GM19351 (cell line): ENCODE data around the gene HIVEP3.

Experiments
- ATAC-seq: cut with Tn5 transposase; IDR thresholded peaks from one replicate; pipeline ENCODE4 v1.9.1; 2021; ENCODE audit warnings: mild to moderate bottlenecking, moderate library complexity; ENCODE audit not compliant: unreplicated experiment

HIVEP3 gene

DNA sequence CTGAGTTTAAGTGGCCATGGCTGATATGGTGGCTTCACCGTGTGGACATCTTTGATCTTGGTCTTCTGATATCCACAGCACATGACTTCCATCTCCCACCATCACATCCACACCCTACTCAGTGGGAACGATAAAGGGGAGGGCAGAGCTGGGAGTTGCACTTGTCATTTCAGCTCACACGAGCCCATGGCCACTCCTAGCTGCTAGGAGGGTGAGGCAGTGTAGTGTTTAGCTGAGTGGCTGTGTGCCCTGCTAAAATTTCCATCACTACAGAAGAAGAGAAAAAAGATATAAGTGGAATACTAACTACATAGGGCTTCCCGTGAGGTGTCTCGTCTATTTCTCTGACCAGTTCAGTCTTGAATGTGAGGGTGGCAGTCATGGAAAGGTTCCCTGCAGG lies 310.9 kb downstream of the HIVEP3 start:
- no peak for ATAC-seq

DNA sequence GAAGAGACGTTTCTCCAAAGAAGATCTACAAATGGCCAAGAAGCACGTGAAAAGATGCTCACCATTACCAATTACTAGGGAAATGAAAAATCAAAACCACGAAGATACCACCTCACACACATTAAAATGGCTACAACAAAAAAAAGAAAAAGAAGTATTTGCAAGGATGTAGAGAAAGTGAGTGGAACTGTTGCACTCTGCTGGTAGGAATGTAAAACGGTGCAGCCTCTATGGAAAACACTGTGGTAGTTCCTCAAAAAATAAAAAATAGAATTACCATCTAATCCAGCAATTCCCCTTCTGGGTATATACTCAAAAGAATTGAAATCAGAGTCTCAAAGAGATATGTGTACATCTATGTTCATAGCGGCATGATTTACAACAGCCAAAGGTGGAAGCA lies 318.8 kb downstream of the HIVEP3 start:
- ATAC-seq: no peak

DNA sequence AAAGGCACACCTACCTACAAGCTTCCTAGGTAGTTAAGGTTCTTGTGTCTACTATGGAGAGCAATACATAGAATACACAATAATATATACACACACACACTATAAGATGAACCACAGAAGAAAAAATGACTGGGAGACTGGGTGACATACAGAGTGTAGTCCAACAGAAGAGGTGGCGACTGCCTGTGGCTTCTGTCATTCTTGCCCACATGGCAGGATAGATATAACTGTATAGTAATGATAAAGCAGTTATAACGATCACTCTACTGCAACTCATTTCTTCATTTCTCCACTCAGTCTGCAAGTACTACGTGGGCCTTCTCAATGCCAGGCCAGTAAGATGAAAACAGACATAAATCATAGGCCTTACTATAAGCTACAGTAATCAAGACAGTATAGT lies 320.4 kb downstream of the HIVEP3 start:
- ATAC-seq: no peak

DNA sequence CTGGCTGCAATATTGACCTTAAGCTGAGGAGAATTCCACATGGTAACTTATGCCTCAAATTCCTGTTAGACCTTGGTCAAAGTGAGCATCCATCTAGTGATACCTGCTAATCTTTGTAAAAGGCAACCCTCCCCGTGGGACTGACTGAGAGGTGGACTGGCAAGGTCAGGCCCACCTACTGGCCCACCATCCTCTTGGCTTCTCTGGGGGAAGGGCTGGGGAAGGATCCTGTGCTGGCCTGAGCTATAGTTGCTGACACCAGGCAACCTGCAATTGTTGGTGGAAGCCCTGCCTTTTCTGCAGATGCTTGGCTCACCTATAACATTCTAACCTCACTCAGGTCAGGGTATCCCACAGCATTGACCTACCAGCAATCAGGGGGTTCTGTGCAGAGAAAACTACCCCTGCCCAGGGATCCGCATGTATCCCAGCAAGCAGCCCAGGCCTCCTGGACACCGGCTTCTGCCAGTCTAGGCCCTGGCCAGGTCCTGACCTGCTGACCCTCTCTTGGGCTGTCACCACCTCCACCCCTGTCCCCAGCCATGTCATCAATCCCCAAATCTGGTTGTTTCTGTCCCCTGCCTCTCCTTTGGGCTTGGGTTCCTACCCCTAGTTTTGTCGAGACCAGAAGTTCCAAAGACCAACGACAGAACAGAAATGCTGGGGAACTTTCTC lies 326.1 kb downstream of the HIVEP3 start:
- ATAC-seq: no peak

DNA sequence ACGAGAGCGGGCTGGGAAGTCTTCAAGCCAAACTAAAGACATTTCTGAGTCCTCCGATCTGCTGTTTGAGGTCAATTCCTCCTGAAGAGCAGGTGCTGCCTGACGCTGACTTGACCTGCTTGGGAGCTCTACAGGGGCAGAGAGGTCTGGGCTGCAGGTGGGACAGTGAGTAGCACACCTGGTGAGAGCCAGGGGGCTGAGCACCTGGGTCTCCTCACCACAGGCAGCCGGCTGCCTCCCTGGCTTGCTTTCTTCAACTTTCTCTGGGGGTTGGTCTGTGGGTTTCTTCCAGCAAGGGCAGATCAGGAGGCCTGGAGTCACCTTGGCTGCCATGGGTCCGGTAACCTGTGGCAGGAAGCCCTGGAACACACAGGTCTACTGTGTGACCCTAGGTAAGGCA lies 326.8 kb downstream of the HIVEP3 start:
- ATAC-seq: no peak

DNA sequence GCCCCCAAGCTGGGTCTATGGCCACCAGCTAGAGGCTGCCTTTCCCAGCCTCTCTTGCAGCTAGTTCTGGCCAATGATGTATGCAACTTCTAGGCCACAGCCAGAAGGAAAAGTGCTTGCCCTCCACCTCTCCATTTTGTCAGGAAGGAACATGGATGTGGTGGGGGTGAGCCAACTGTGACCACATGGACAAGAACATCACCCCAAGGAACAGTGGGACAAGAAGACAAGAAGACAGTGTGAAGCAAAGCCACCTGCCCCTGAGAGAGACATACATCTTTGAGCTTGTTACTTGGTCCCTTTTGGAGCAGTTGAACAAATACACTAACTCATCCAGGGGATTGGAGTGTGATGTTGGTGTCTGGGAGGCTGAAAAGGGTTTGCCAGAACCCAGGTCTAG lies 328.4 kb downstream of the HIVEP3 start:
- ATAC-seq: no peak

DNA sequence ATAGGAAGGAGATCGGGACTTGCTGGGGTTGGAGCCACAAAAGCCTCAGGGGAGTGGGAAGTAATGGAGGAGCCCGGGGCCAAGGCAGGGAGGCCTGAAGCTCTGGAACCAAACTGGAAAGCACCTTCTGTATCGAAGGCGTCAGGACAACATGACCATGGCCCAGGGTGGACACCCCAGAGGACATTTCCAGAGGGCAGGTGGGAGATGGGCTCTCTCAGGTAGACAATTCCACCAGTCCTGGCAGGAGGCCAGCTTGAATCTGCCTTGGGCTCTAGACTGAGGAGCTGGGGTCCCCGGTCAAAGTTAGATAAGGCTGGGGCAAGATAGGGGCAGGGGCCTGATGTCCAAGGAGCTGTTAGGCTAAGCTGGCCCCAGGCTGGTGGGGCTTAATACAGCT lies 329.3 kb downstream of the HIVEP3 start:
- no peak for ATAC-seq

DNA sequence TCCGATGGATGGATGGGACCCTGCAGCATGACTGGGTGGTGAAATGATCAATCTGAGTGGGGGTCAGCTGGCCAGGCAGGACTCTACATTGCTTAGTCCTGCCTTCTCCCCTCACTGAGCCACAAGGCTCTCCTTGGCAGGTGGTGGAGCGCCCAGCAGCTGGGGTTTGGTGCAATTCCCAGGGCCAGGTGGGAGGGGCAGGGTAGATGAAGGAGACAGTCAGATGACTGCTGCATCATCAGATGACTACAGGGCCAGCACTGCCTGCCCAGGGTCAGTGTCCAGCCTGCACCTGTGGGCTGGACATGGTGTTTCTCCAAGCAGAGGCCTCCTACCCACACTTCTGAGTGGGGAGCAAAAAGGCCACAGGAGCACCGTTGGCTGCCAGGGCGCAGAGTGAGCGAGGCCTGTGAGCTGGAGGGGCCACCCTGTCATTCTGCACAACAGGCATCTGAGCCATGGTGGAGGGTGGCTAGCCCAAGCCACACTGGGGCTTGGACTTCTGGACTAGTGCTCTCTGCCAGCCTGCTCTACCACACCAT lies 330.3 kb downstream of the HIVEP3 start:
- no peak for ATAC-seq

DNA sequence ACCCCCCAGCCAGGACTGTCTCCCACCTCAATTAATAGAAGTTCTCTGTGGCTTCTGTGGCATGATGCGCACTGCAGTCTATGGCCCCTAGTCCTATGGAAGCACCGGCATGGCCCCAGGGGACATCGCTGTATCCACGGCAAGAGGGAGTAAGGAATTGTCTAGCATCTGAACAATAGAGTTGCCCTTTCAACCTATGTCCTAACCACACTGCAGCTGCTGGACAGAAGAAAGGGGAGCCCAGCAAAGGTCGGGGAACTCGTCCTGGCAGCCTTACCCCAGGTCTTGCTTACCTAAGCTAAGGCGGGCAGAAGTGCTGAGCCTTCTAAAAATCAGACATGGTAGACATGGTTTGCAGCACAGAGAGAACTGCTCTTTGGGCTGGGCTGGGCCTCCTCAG lies 330.9 kb downstream of the HIVEP3 start:
- no peak for ATAC-seq

DNA sequence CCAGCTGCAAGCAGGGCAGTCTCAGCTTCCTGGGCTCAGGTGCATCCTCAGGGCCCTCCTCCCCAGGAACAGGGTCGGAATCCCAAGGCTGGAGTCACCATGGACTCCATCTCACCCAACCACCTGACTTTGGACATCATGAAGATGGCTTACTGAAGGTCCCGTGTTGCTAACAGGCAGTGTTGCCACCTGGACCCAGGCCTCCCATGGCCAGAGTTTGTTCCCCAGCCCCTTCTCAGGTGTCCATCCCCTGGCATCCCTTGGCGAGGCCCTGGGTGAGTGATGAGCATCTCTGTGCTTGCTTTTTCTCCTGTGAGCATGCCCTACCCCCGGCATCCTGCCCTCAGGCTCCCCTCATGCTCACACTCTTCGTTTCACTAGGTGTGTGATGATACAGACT lies 332.5 kb downstream of the HIVEP3 start:
- ATAC-seq: no peak

DNA sequence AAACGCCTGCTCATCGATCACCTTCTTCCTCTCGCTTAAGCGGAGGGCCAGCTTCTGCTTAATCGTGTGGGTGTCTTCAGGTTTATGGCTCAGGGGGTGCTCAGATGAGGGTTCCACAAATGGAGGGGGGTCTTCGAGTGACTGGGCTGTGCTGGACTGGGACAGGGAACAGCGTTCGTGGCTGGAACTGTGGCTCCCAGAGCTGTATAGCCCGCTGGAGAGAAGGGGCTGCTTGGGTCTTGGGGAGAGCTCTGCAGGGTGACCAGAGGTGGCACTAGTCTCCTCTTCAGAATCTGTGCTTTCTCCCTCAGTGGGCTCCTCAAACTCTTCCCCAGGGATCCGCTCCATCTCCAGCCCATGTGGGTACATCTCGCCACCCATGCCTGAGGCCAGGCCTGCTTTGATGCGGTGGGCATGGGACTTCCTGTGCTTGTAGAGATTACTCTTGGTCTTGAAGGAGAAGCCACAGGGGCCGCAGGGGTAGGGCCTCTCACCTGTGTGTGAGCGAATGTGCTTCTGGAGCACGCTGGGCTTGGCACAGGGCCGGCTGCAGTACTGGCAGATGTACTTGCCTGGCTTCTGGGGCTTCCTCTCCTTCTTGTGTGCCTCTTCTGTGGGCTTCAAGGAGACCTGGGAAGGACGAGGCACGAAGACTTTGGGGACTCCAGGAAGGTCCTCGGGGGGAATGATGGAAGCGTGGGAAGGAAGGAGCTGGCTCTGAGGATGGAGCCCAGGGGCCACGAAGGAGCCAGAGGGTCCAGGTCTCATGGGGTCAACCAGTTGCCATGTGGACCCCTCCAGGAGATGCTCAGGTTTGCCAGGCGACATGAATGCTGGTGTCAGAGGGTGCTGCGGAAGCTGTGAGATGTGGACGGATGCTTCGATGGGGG lies 334.8 kb downstream of the HIVEP3 start:
- ATAC-seq: no peak

DNA sequence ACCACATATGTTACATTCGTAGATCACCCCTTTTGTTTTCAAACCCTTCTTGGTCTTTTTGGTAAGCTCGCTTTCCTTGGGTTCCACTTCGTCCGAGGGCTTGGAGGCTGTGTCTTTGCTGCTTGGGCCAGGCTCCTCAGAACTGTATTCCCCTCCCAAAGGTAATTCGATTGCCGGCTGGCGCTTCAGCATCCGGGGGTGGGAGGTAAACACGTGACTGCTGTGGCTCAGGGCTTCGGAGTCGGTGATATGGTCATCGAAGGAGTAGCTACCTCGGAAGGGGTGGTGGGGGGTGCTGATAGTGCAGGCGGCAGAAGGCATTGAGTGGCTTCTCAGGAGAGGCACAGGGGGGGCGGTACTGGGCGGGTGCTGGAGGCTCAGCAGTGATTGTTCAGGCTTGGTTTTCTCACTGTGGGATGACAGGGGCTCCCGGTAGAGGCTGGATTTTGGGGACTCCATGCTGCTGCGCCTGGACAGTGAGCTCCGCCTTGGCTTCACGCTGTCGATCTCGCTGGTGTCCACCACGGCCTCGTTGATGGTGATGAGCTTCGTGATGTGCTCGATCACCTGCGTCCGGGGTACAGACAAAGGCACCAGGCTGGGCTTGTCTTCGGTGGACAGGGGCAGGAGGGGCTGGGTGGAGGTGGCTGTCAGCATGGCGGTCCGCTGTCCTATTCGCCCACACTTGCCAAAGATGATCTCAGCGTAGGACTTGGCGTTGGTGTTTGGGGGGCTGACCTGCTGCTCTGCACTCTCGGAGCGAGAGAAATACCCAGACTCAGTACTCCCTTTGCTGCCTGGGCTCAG lies 335.7 kb downstream of the HIVEP3 start:
- ATAC-seq: no peak

DNA sequence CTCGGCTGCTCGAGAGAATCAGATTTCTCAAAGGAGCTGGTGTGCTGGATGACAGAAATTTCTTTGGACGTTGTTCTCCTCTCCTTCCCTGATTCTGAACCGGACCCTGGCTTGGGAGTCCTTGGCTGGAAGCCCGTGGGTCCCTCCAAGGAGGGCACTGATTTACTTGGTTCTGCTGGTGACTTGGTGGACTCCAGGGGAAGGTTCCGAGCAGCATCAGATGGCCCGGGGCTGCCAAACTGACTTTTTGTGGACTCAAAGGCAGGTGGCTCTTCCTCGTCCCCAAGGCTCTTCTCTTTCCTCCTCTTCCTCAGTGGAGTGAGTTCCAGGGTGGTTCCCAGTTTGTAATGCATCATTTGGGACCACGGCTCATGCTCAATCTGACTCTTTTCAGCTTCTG lies 336.4 kb downstream of the HIVEP3 start:
- ATAC-seq: no peak

DNA sequence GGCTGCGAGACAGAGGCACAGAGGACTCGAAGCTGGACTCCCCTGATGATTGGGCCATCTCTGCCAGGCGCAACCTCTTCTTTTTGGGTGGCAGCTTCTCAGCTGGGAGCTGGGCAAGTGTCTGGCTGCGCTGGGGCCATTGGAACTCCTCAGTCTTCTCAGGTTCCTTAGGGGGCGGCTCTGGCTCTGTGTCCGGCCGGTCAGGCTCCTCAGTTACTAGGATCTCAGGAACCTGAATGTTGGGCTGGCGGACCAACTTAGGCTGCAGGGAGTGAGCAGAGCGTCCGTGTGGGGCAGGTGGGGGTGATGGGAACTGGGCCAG lies 336.8 kb downstream of the HIVEP3 start:
- ATAC-seq: no peak

DNA sequence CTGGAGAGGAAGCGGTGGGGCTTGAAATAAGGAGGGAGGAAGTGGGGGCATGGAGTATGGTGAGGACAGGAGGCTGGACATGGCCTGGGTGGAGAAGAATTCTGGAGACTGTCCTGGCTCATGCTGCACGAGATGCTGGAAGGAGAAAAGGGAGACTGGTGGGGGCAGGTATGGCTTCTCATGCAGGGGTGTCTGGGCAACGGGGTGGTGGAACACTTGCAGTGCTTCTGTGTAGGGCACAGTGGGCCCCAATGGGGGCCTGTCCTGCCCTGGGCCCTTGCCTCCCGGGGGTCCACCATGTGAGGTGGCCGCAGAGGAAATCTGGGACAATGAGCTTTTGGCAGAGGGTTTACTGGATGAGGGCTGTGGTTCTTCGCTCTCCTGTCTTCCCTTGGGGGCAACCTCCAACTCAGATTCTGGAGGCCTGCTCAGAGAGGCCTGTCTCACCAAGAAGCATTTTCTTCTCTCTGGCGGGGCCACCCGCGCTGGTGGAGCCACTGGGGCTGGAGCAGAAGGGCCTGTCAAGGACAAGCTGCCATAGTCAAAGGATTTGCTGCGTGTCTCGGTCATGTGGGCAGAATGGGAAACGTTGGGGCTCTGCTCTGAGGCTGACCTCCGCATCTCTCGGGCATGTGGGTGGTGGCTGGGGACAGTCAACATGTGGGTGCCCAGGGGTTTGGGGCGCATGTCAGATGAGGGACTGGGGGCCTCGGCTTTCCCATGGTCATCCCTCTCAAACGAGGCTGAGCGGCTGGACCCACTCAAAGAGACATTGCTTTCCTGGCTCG lies 337.3 kb downstream of the HIVEP3 start:
- no peak for ATAC-seq

DNA sequence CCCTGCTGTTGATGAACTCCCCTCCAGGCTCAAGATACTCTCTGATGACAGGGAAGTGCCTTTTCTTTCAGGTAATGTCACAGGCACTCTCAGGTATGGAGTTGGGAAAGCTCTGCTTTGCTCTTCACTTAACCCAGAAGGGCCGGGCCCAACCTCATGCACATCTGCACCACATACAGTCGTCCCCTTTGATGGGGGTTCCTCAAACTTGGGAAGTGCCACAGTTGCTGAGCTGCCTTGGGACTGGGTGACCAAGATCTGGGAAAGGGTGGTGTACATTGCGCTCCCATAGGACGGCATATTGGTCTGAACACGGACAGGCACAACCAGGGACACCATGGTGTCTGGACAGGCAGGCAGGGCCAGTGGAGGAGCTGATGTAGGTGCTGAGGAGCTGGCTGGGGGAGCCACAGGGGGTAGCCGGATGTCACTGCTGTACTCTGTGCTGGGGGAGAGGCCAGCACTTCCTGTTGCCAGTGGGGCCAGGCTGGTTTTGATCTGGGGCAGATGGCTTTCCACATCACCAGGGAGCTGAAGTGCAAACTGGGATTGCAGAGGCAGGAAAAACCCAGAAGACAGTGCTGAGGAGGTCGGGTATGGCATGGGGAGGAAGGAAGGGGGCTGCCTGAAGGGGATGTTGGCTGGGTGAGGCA lies 338.1 kb downstream of the HIVEP3 start:
- no peak for ATAC-seq

DNA sequence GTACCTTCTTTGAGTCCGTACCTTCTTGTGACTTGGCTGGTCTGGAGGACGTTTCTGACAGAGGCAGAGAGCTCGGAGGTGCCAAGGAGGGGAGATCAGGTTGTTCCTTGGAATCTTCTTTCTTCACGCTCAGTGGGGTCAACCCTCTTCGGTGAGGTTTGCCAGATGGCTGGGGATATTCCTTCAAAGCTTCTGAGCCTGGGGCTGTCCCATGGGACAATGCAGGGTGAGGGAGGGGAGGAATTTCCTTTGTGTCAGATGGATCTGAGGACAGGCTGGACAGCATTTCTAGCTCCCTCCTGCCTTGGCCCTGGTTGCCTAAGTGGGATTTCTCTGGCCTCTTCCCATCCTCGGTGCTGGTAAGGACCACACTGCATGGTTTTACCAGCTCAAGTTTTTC lies 338.7 kb downstream of the HIVEP3 start:
- no peak for ATAC-seq

DNA sequence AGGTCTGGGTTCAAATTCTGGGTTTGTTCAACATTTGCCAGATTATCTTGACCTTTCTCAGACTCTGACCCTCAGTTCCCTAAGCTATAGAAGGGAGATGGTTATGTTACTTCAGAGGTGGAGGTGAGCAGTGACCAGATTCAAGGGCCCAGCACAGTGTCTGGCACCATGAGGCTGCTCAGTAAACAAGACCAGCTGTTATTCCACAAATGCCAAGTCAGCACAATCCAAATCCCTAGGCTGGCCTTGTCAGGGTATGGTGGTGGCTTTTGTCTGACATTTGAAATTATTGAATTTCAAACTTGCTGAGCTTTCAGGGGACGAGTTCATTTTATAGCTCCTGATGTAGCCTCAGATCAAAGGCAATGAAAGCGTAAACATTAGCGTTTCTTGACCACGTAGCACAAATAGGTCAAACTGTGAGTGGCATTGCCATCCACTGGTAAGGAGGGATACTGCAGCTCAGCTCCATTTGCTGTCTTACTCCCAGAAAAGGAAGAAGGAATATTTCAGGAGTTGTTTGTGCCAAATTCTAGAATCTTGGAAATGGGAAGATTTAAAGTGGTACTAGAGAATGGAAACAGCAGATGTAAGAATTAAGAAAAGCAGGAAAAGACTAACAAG lies 339.9 kb downstream of the HIVEP3 start:
- ATAC-seq: no peak

DNA sequence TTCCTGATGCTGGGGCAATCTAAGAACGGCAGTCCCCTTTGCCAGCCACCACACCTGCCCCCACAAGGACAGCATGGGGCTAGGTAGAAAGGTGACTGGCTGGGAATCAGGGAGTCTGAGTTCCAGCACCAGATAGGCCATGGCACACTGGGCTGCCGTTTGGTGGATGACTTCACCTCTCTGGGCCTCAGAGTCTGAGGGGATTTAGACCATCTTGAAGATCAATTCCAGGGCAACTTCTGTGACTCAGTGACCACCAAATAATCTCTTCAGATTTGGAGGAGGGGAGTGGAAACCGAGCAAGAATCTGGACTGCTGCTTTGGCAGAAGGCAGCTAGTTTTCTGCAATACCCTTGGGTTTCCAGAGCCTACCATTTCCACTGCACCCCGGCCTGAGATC lies 342.1 kb downstream of the HIVEP3 start:
- ATAC-seq: no peak

DNA sequence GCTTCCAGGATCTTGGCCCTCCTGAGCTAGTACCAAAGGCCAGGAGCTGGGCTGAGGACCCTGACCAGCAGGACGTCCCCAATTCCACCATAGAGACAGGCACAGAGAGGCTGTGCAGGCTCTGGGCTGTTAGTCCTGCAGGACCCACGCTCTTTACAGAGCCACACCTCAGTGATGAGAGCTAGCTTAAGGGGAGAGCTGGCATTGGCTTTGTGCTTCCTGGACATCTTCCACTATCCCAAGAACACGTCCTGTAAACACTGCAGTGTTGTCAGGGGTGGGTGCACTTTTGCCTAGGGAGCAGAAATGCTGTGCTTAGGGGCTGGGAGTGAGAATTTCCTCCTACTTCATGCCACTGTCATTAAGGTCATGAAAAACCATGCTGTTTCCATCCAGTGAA lies 342.5 kb downstream of the HIVEP3 start:
- ATAC-seq: no peak
